Kidney (tissue), 14 donors: Measurements from ENCODE around the gene LEMD1. TPM values are rescaled to one million over a fixed set of nuclear protein-coding genes. Genes with fewer than 3 reads are reported as not detected.

Experiments
- DNase-seq, 5 donors: peaks; one replicate each; pipeline ENCODE4 v3.0.0-alpha.2; 2013 to 2020
- FAIRE-seq: peaks from 2 replicates; lab custom pipeline; 2012; peaks lifted over from hg19 to GRCh38; lab: Jason Lieb, UNC
- H3K27ac ChIP-seq, 2 donors: one replicate each; pipeline ENCODE4 v1.7.0; 2013; ENCODE audit warnings: low read depth in 2 of 2, low read length in 2 of 2, inconsistent platforms in 1 of 2
- H3K27me3 ChIP-seq: one replicate; pipeline ENCODE4 v1.7.1; 2013; ENCODE audit warnings: low read length, inconsistent platforms; ENCODE audit not compliant: control insufficient read depth, insufficient read depth
- H3K36me3 ChIP-seq, 3 donors: one replicate each; pipeline versions ENCODE4 v1.7.0 to v1.7.1; 2013; ENCODE audit warnings: low read length in 3 of 3, control low read depth in 1 of 3, inconsistent platforms in 1 of 3; ENCODE audit not compliant: insufficient read depth in 3 of 3, control insufficient read depth in 2 of 3
- H3K4me1 ChIP-seq, 3 donors: one replicate each; pipeline versions ENCODE4 v1.7.0 to v1.7.1; 2013; ENCODE audit warnings: low read length in 3 of 3, inconsistent platforms in 1 of 3, low read depth in 1 of 3; ENCODE audit not compliant: control insufficient read depth in 2 of 3, insufficient read depth in 2 of 3
- H3K4me3 ChIP-seq, 3 donors: one replicate each; pipeline versions ENCODE4 v1.7.0 to v1.8.1; 2013; ENCODE audit warnings: low read length in 3 of 3, control low read depth in 1 of 3, inconsistent platforms in 1 of 3
- H3K9ac ChIP-seq, 3 donors: one replicate each; pipeline versions ENCODE4 v1.7.0 to v1.7.1; 2013; ENCODE audit warnings: low read length in 3 of 3, control low read depth in 1 of 3, inconsistent platforms in 1 of 3
- H3K9me3 ChIP-seq, 3 donors: one replicate each; pipeline versions ENCODE4 v1.7.0 to v1.7.1; 2013; ENCODE audit warnings: low read length in 3 of 3, control low read depth in 1 of 3, inconsistent platforms in 1 of 3; ENCODE audit not compliant: control insufficient read depth in 2 of 3, insufficient read depth in 1 of 3
- CTCF ChIP-seq: IDR thresholded peaks from 3 replicates; pipeline ENCODE4 v1.5.1; 2012; ENCODE audit warnings: mild to moderate bottlenecking, moderate library complexity, borderline replicate concordance; ENCODE audit not compliant: insufficient read depth; ENCODE audit errors: extremely low read depth
- intact Hi-C: fragments of 100-400 bp; cut with DNase I; formaldehyde crosslinking; loops from one replicate; pipeline ENCODE4 v1.11.1; 2022
- polyA plus RNA-seq: library from polyadenylated mRNA; stranded (reverse); fragments of 350-450 nt; fragmentation: Illumina TruSeq; extraction: RNeasy Lipid Tissue Mini Kit (QIAGEN cat#74804); gene quantifications from one replicate; pipeline ENCODE4 v1.2.3, GENCODE V29; 2014; ENCODE audit warnings: low read depth, low replicate concordance; ENCODE audit not compliant: insufficient read depth
- total RNA-seq: library from RNA; stranded (reverse); fragmentation: NEBNext Ultra II Directional; extraction: Animal tissue kit (Norgen Biotek cat#: 25700); gene quantifications from one replicate; pipeline ENCODE4 v1.2.1, GENCODE V29; 2021
- donor health status: control.
- donor health status: control.
- donor health status: control.
- donor health status: control.
- donor health status: control.
- donor health status: DM: yes; HTN: yes; CAD: no.
- donor health status: Normal renal cell carcinoma (clear cell type).

Gene LEMD1
- total and polyA plus RNA-seq, 2 donors from 2014 or later = 6.5 TPM; not detected in 1

DNA sequence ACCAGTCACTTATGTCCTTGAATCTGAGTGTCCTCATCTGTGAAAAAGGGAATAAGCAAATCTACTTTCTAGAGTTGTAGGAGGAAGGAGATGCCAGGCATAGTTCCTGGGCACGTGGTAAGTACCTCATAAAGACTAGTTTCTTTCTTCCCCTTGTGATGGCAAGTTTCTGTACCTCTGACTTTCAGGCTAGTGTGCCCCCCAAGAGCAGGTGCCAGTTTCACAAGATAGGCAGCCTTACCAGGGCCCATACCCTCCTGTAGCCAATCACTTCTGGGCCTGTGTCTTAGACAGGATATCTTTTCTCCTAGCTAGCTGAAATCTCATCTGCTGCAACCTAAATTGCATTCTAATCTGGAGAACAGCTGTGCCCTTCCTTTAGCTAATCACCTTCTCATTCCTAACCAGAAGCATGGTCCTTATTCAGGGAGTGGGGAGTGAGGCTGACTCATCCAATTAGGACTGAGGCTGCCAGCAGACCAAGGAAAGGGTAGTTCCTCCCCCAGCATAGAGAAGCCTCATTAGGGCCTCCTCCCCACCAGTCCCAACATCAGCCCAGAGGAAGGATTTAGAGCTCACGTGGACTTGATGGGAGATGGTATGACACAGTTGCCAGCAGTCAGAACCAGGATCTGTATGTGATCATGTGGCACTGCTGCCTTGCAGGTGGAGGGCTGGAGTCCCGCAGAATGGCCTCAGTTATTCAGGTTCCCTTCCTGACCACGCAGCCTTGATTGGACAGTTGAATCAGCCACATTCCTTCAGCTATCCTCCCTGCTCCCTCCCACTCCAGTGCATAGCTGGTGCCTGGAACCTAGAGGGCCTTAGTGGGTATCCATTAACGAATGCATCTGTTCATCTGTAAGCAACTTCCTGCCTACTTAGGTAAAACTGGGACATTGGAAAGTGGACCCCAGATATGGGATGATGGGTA, 73.0 kb downstream of the LEMD1 start:
- intact Hi-C loops = no loop called here
- Histone ChIP-seq H3K4me3 (no peak overlapping the region), H3K27me3 (no peaks in the 10 kb centered on the region), H3K9me3 (no peaks in the 10 kb centered on the region), H3K36me3 (no peaks in the 10 kb centered on the region), H3K27ac (no peak overlapping the region), H3K9ac (no peak overlapping the region), H3K4me1 (peaks cover 0 to 3% (median 0%) of the 10 kb centered on the region in 3 donors)
- no peak for TF ChIP-seq CTCF
- FAIRE-seq (no peak), DNase-seq (peak in 1 of 5 donors; percentile 37)

DNA sequence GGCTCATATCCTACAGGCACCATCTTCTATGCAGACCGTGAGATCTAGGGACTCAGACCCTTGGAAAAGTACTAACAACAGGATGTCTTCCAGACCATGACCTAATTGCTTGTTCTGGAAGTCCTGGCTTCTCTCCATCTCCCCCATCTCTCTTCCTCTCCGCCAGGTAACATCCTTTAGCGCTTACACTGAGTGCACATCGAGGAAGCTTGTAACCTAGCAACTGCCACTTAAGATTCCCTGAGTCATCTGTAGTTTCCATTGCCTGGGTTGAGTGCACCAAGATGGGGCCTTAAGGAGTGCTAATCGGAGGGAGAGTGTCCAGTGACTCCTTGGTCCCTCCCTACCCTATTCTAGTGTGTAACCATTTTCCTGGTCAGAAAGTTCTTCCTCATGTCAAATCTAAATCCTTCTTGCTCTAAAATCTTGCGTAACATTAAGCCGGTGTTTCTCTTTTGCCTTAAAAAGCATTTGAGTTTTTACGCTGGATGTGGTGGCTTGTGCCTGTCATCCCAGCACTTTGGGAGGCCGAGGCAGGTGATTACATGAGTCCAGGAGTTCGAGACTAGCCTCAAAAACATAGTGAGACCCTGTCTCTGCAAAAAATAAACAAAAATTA, 74.8 kb downstream of the LEMD1 start:
- H3K4me1 ChIP-seq = peaks cover 0 to 7% (median 0%) of the 10 kb centered on the region in 3 donors
- no peaks in the 10 kb centered on the region for H3K27me3 ChIP-seq
- H3K9ac ChIP-seq = no peak overlapping the region
- no peaks in the 10 kb centered on the region for H3K9me3 ChIP-seq
- TF ChIP-seq CTCF = no peak
- no peaks in the 10 kb centered on the region for H3K36me3 ChIP-seq
- intact Hi-C loops = no loop called here
- H3K4me3 ChIP-seq = no peak overlapping the region
- FAIRE-seq = no peak
- no peak overlapping the region for H3K27ac ChIP-seq
- DNase-seq = peak in 3 of 5 donors; percentile 3 to 53 (median 42)

- H3K36me3 ChIP-seq = no peaks in the 10 kb centered on the region
- H3K9ac ChIP-seq = no peak overlapping the region
- intact Hi-C loops = no loop called here
- no peak overlapping the region for H3K4me3 ChIP-seq
- H3K27ac ChIP-seq = no peak overlapping the region
- H3K27me3 ChIP-seq = no peaks in the 10 kb centered on the region
- no peaks in the 10 kb centered on the region for H3K9me3 ChIP-seq
- DNase-seq (peak in 1 of 5 donors; percentile 8), FAIRE-seq (no peak)
- no peak for TF ChIP-seq CTCF
- peaks cover 0 to 7% (median 0%) of the 10 kb centered on the region in 3 donors for H3K4me1 ChIP-seq
Observed at GRCh38 chr1:205345761-205346160, 76.1 kb downstream of the LEMD1 start.
